ENCODE data around the gene USP31.

GRCh38 chr16:23055481-23055880 is 93.8 kb downstream of the USP31 start:
- TF ChIP-seq CTCF (IDR thresholded peaks at IDR 0.05) (no peak), POLR2A (IDR thresholded peaks at IDR 0.05) (no peak)

Measured in thyroid gland (tissue), 4 donors.